Epidermal melanocyte (primary cell): ENCODE data around the gene C5AR2.
"Not testable (repeated sequence)": the region's sequence is repeated elsewhere in the genome, so short reads cannot be mapped to it uniquely, and the experiment has no call there.

Experiments used
- DNase-seq: peaks from one replicate; pipeline ENCODE4 v3.0.0; 2011; ENCODE audit warnings: low spot score; ENCODE audit not compliant: insufficient read length

C5AR2 gene

GRCh38 chr19:47358936-47359335 lies 27.0 kb downstream of the C5AR2 start:
- no peak for DNase-seq

GRCh38 chr19:47362321-47362720 lies 30.3 kb downstream of the C5AR2 start:
- DNase-seq = no peak

GRCh38 chr19:47363758-47364531 lies 32.0 kb downstream of the C5AR2 start:
- no peak for DNase-seq

GRCh38 chr19:47365455-47365854 lies 33.5 kb downstream of the C5AR2 start:
- DNase-seq = not testable (repeated sequence)

GRCh38 chr19:47370045-47370611 lies 38.2 kb downstream of the C5AR2 start:
- no peak for DNase-seq

- DNase-seq = no peak
Observed at GRCh38 chr19:47371261-47371660, 39.3 kb downstream of the C5AR2 start.

- no peak for DNase-seq
Observed at GRCh38 chr19:47372603-47373002, 40.6 kb downstream of the C5AR2 start.

- no peak for DNase-seq
Observed at GRCh38 chr19:47373246-47374240, 41.6 kb downstream of the C5AR2 start.

- DNase-seq = no peak
Observed at GRCh38 chr19:47374876-47375693, 43.1 kb downstream of the C5AR2 start.

- DNase-seq = peak; percentile 9
Observed at GRCh38 chr19:47375694-47376588, 44.0 kb downstream of the C5AR2 start.

- no peak for DNase-seq
Observed at GRCh38 chr19:47376589-47377144, 44.7 kb downstream of the C5AR2 start.

GRCh38 chr19:47377208-47377701 lies 45.3 kb downstream of the C5AR2 start:
- no peak for DNase-seq

GRCh38 chr19:47377801-47378200 lies 45.8 kb downstream of the C5AR2 start:
- DNase-seq = no peak

- peak; percentile 11 for DNase-seq
Observed at GRCh38 chr19:47378246-47378645, 46.3 kb downstream of the C5AR2 start.

GRCh38 chr19:47379381-47379938 lies 47.5 kb downstream of the C5AR2 start:
- no peak for DNase-seq

GRCh38 chr19:47380559-47380958 lies 48.6 kb downstream of the C5AR2 start:
- DNase-seq = no peak

- DNase-seq = no peak
Observed at GRCh38 chr19:47381121-47381520, 49.1 kb downstream of the C5AR2 start.

- DNase-seq = no peak
Observed at GRCh38 chr19:47381653-47382279, 49.8 kb downstream of the C5AR2 start.

- not testable (repeated sequence) for DNase-seq
Observed at GRCh38 chr19:47383890-47384289, 51.9 kb downstream of the C5AR2 start.
